Mesendoderm (in vitro differentiated cells): ENCODE measurements around the gene CCDC150.

Experiments used
- DNase-seq: peaks from one replicate; pipeline ENCODE4 v3.0.0; 2013
- H2AK5ac ChIP-seq: 2 replicates; pipeline ENCODE4 v1.6.1; 2013; ENCODE audit warnings: low read length, inconsistent platforms
- H2BK120ac ChIP-seq: 2 replicates; pipeline ENCODE4 v1.6.1; 2013; ENCODE audit warnings: low read depth, mild to moderate bottlenecking, low read length, moderate library complexity, mixed read lengths
- H2BK15ac ChIP-seq: replicated peaks from 2 replicates; pipeline ENCODE4 v1.6.1; 2013; ENCODE audit warnings: low read depth, mild to moderate bottlenecking, moderate library complexity
- H2BK5ac ChIP-seq: 2 replicates; pipeline ENCODE4 v1.6.1; 2013; ENCODE audit warnings: low read length, inconsistent platforms
- H3K18ac ChIP-seq: 2 replicates; pipeline ENCODE4 v1.6.1; 2013; ENCODE audit warnings: mild to moderate bottlenecking, low read length, mixed read lengths
- H3K23ac ChIP-seq: one replicate; pipeline ENCODE4 v1.6.1; 2013; ENCODE audit warnings: low read length
- H3K27ac ChIP-seq: 2 replicates; pipeline ENCODE4 v1.5.1; 2013; ENCODE audit warnings: low read depth, mild to moderate bottlenecking, inconsistent platforms, low read length, moderate library complexity
- H3K27me3 ChIP-seq: 2 replicates; pipeline ENCODE4 v1.6.1; 2013; ENCODE audit warnings: low read length, control low read depth, mild to moderate bottlenecking, inconsistent platforms; ENCODE audit not compliant: insufficient read depth, poor library complexity
- H3K36me3 ChIP-seq: 2 replicates; pipeline ENCODE4 v1.6.1; 2013; ENCODE audit warnings: low read length, inconsistent platforms; ENCODE audit not compliant: control insufficient read depth, insufficient read depth
- H3K4ac ChIP-seq: one replicate; pipeline ENCODE4 v1.6.1; 2013; ENCODE audit warnings: low read depth, mild to moderate bottlenecking, low read length, moderate library complexity
- H3K4me1 ChIP-seq: 2 replicates; pipeline ENCODE4 v1.6.1; 2013; ENCODE audit warnings: low read depth, low read length, inconsistent platforms; ENCODE audit not compliant: control insufficient read depth
- H3K4me2 ChIP-seq: 2 replicates; pipeline ENCODE4 v1.6.1; 2013; ENCODE audit warnings: low read length
- H3K4me3 ChIP-seq: 2 replicates; pipeline ENCODE4 v1.5.1; 2013; ENCODE audit warnings: mild to moderate bottlenecking, low read length
- H3K56ac ChIP-seq: one replicate; pipeline ENCODE4 v1.6.1; 2013; ENCODE audit warnings: low read length
- H3K79me1 ChIP-seq: 2 replicates; pipeline ENCODE4 v1.6.1; 2013; ENCODE audit warnings: low read length, inconsistent platforms
- H3K79me2 ChIP-seq: 2 replicates; pipeline ENCODE4 v1.6.1; 2013; ENCODE audit warnings: mild to moderate bottlenecking, low read length; ENCODE audit not compliant: control insufficient read depth, insufficient read depth
- H3K9ac ChIP-seq: 2 replicates; pipeline ENCODE4 v1.6.1; 2013; ENCODE audit warnings: low read length, inconsistent platforms
- H4K5ac ChIP-seq: one replicate; pipeline ENCODE4 v1.6.1; 2013; ENCODE audit warnings: low read length
- H4K8ac ChIP-seq: one replicate; pipeline ENCODE4 v1.6.1; 2013; ENCODE audit warnings: low read depth, mild to moderate bottlenecking, control low read depth, low read length, moderate library complexity
- WGBS: extraction: QIAGEN DNeasy Blood & Tissue Kit; methylation state at CpG from one replicate; pipeline ENCODE4 v1.1.7; 2013; ENCODE audit warnings: low lambda C conversion rate, missing lambda C conversion rate; ENCODE audit not compliant: insufficient coverage; ENCODE audit errors: extremely low coverage; 5-methylcytosine and 5-hydroxymethylcytosine counted together

The CCDC150 gene

GRCh38 chr2:196743165-196743564, 103.7 kb downstream of the CCDC150 start:
- Histone ChIP-seq H3K79me1 (no peaks in the 10 kb centered on the region), H2BK120ac (no peak overlapping the region)
- WGBS = no CpG with 5 or more reads among the region's 7 CpGs

GRCh38 chr2:196745711-196746110, 106.2 kb downstream of the CCDC150 start:
- no peaks in the 10 kb centered on the region for H3K36me3 ChIP-seq

More at GRCh38 chr2:196743165-196743564, 103.7 kb downstream of the CCDC150 start:
- no peak overlapping the region for H2AK5ac ChIP-seq
- no peak overlapping the region for H3K23ac ChIP-seq
- no peaks in the 10 kb centered on the region for H3K36me3 ChIP-seq
- peak overlapping the region; percentile 15 for H3K9ac ChIP-seq
- H3K79me2 ChIP-seq = no peaks in the 10 kb centered on the region
- DNase-seq = peak; percentile 57
- no peaks in the 10 kb centered on the region for H3K27me3 ChIP-seq
- H2BK15ac ChIP-seq = no peak overlapping the region
- no peak overlapping the region for H3K4ac ChIP-seq
- H4K5ac ChIP-seq = no peak overlapping the region
- H3K4me2 ChIP-seq = no peak overlapping the region
- no peak overlapping the region for H3K27ac ChIP-seq
- peak overlapping the region; percentile 81 for H2BK5ac ChIP-seq
- H3K18ac ChIP-seq = no peak overlapping the region
- peak overlapping the region; percentile 63 for H3K56ac ChIP-seq
- peaks cover 5% of the 10 kb centered on the region for H3K4me1 ChIP-seq
- H4K8ac ChIP-seq = no peak overlapping the region
- no peak overlapping the region for H3K4me3 ChIP-seq

GRCh38 chr2:196747400-196747799, 107.9 kb downstream of the CCDC150 start:
- Histone ChIP-seq H3K27me3 (no peaks in the 10 kb centered on the region), H3K27ac (no peak overlapping the region), H3K4me2 (no peak overlapping the region), H2BK120ac (no peak overlapping the region), H2BK5ac (no peak overlapping the region), H2BK15ac (no peak overlapping the region), H3K56ac (no peak overlapping the region), H3K23ac (no peak overlapping the region), H4K5ac (no peak overlapping the region), H2AK5ac (no peak overlapping the region), H3K4me1 (peaks cover 10% of the 10 kb centered on the region), H3K9ac (no peak overlapping the region), H3K4ac (no peak overlapping the region), H3K79me2 (no peaks in the 10 kb centered on the region), H3K4me3 (no peak overlapping the region), H3K36me3 (no peaks in the 10 kb centered on the region), H4K8ac (no peak overlapping the region), H3K79me1 (no peaks in the 10 kb centered on the region), H3K18ac (no peak overlapping the region)
- WGBS = no CpG with 5 or more reads among the region's 1 CpG
- DNase-seq = no peak

More at GRCh38 chr2:196745711-196746110, 106.2 kb downstream of the CCDC150 start:
- H2BK15ac ChIP-seq = no peak overlapping the region
- H3K79me1 ChIP-seq = no peaks in the 10 kb centered on the region
- H3K79me2 ChIP-seq = no peaks in the 10 kb centered on the region
- H3K56ac ChIP-seq = no peak overlapping the region
- H2AK5ac ChIP-seq = no peak overlapping the region
- H3K4me3 ChIP-seq = no peak overlapping the region
- H4K5ac ChIP-seq = no peak overlapping the region
- H3K4me2 ChIP-seq = no peak overlapping the region
- no peaks in the 10 kb centered on the region for H3K27me3 ChIP-seq
- H3K9ac ChIP-seq = no peak overlapping the region
- H3K27ac ChIP-seq = no peak overlapping the region
- no peak overlapping the region for H2BK120ac ChIP-seq
- H3K23ac ChIP-seq = no peak overlapping the region
- no peak overlapping the region for H3K18ac ChIP-seq
- H3K4ac ChIP-seq = no peak overlapping the region
- H2BK5ac ChIP-seq = no peak overlapping the region
- DNase-seq = no peak
- peaks cover 8% of the 10 kb centered on the region for H3K4me1 ChIP-seq
- no peak overlapping the region for H4K8ac ChIP-seq

- H2BK5ac ChIP-seq = no peak overlapping the region
- H3K4ac ChIP-seq = no peak overlapping the region
- no peaks in the 10 kb centered on the region for H3K79me1 ChIP-seq
- H3K4me1 ChIP-seq = peaks cover 7% of the 10 kb centered on the region
- H2AK5ac ChIP-seq = no peak overlapping the region
- no peak overlapping the region for H3K9ac ChIP-seq
- no peak overlapping the region for H4K8ac ChIP-seq
- no peak overlapping the region for H3K27ac ChIP-seq
- no peak overlapping the region for H3K23ac ChIP-seq
- H3K36me3 ChIP-seq = no peaks in the 10 kb centered on the region
- WGBS = no CpG with 5 or more reads among the region's 2 CpGs
- no peak overlapping the region for H3K56ac ChIP-seq
- no peak overlapping the region for H2BK120ac ChIP-seq
- no peak overlapping the region for H3K18ac ChIP-seq
- H3K4me2 ChIP-seq = no peak overlapping the region
- H3K4me3 ChIP-seq = no peak overlapping the region
- no peak overlapping the region for H2BK15ac ChIP-seq
- no peaks in the 10 kb centered on the region for H3K27me3 ChIP-seq
- no peak for DNase-seq
- H3K79me2 ChIP-seq = no peaks in the 10 kb centered on the region
- H4K5ac ChIP-seq = no peak overlapping the region
Observed at GRCh38 chr2:196748123-196748522, 108.6 kb downstream of the CCDC150 start.

GRCh38 chr2:196750291-196750923, 110.9 kb downstream of the CCDC150 start:
- H2BK5ac ChIP-seq = no peak overlapping the region
- H3K4me2 ChIP-seq = no peak overlapping the region
- no peak overlapping the region for H3K56ac ChIP-seq
- H3K4me3 ChIP-seq = no peak overlapping the region
- H4K5ac ChIP-seq = no peak overlapping the region
- no peaks in the 10 kb centered on the region for H3K79me1 ChIP-seq
- no peak overlapping the region for H2BK120ac ChIP-seq
- H3K79me2 ChIP-seq = no peaks in the 10 kb centered on the region
- no peak overlapping the region for H3K23ac ChIP-seq
- DNase-seq = peak; percentile 55
- H3K4me1 ChIP-seq = peaks cover 5% of the 10 kb centered on the region
- WGBS = no CpG with 5 or more reads among the region's 4 CpGs
- no peak overlapping the region for H3K9ac ChIP-seq
- H3K27ac ChIP-seq = no peak overlapping the region
- H2AK5ac ChIP-seq = no peak overlapping the region
- no peak overlapping the region for H4K8ac ChIP-seq
- H3K18ac ChIP-seq = no peak overlapping the region
- no peak overlapping the region for H3K4ac ChIP-seq
- no peak overlapping the region for H2BK15ac ChIP-seq
- no peaks in the 10 kb centered on the region for H3K36me3 ChIP-seq
- no peaks in the 10 kb centered on the region for H3K27me3 ChIP-seq
